Natural killer cell (primary cell): ENCODE results near the gene PHACTR3. TPM values are rescaled to one million over a fixed set of nuclear protein-coding genes. Genes with fewer than 3 reads are reported as not detected.

ENCODE experiments used
- ATAC-seq, 3 donors: fragments of 150-1000 bp in 2 of 3; fragments of 200-7000 bp in 1 of 3; cut with Tn5 transposase; 1 replicate in 1 of 3; 2 replicates in 2 of 3; pipeline ENCODE4 v1.10.0; 2021; ENCODE audit warnings: mild to moderate bottlenecking in 2 of 3, moderate library complexity in 2 of 3
- DNase-seq, 2 donors: peaks; one replicate each; pipeline versions ENCODE4 v3.0.0 to v3.0.0-alpha.2; 2013 to 2021; ENCODE audit warnings: mixed read lengths in 1 of 2
- H3K27ac ChIP-seq: one replicate; pipeline ENCODE4 v1.5.1; 2013; ENCODE audit warnings: mild to moderate bottlenecking, low read length
- H3K27me3 ChIP-seq: one replicate; pipeline ENCODE4 v1.6.1; 2013; ENCODE audit warnings: low read length; ENCODE audit not compliant: control insufficient read depth, insufficient read depth
- H3K36me3 ChIP-seq: one replicate; pipeline ENCODE4 v1.6.1; 2013; ENCODE audit warnings: low read length; ENCODE audit not compliant: control insufficient read depth, insufficient read depth
- H3K4me1 ChIP-seq: one replicate; pipeline ENCODE4 v1.6.1; 2013; ENCODE audit warnings: low read length; ENCODE audit not compliant: control insufficient read depth, insufficient read depth
- H3K4me3 ChIP-seq: one replicate; pipeline ENCODE4 v1.5.1; 2013; ENCODE audit warnings: low read length
- H3K9me3 ChIP-seq: one replicate; pipeline ENCODE4 v1.6.1; 2013; ENCODE audit warnings: low read length; ENCODE audit not compliant: control insufficient read depth, insufficient read depth
- H3K27ac Mint-ChIP-seq, 2 donors: one replicate each; pipeline ENCODE4 v1.8.0; 2022; ENCODE audit warnings: mild to moderate bottlenecking in 2 of 2, mixed read lengths in 2 of 2, moderate library complexity in 1 of 2
- H3K27me3 Mint-ChIP-seq, 2 donors: one replicate each; pipeline ENCODE4 v1.8.0; 2022; ENCODE audit warnings: low read depth in 2 of 2, mixed read lengths in 2 of 2
- H3K36me3 Mint-ChIP-seq: one replicate; pipeline ENCODE4 v1.8.0; 2022; ENCODE audit warnings: mixed read lengths
- H3K4me1 Mint-ChIP-seq, 2 donors: one replicate each; pipeline ENCODE4 v1.8.0; 2022; ENCODE audit warnings: mixed read lengths in 2 of 2
- H3K4me3 Mint-ChIP-seq: one replicate; pipeline ENCODE4 v1.8.0; 2022; ENCODE audit warnings: mild to moderate bottlenecking, moderate library complexity, mixed read lengths
- H3K9me3 Mint-ChIP-seq, 2 donors: one replicate each; pipeline ENCODE4 v1.8.0; 2022; ENCODE audit warnings: mixed read lengths in 2 of 2
- WGBS: methylation state at CpG from one replicate; pipeline ENCODE4 v1.1.7; 2013; ENCODE audit warnings: missing lambda C conversion rate; ENCODE audit not compliant: insufficient coverage; 5-methylcytosine and 5-hydroxymethylcytosine counted together
- intact Hi-C: fragments of 100-400 bp; cut with micrococcal nuclease; formaldehyde crosslinking; loops from one replicate; pipeline ENCODE4 v1.14.2; 2022
- total RNA-seq, 4 donors: library from RNA; stranded (reverse); fragments of 120-200 nt in 1 of 4; gene quantifications; one replicate each; pipeline versions ENCODE4 v1.2.3 to v1.2.4, GENCODE V29; 2013 to 2022
- TF ChIP-seq, protein P1 (sequence below): fragments of 200-600 bp; IDR thresholded peaks from one replicate; pipeline ENCODE4 v1.8.0; 2022; ENCODE audit warnings: antibody characterized with exemption

PHACTR3 gene
- total RNA-seq, 3 donors from 2014 or later (not counting 1 experiment from before 2014, with no cell fraction given) = not detected

DNA sequence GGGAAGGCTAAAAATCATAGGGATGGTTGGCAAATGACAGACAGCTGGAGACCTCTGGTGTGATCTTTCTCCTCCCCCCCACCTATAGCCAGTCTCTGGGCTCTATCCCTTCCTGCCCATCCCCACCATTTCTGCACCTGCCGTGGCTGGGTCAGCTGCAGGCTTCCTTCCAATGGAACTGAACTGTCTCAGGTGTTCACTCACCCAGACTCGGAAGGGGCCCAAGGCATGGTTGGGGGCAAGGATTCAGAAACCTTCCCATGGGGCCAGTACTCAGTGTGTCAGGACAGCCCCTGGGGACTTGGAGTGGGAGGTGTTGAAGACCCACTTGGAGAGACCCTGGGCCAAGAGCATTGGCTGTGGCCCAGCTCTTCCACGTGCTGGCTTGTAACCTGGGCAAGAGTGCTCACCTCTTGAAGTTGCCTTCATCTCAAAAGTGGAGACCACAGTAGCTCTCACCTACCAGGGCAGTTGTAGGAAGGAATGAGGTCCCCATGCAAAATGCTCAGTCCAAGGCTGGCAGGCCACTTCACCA, 1.7 kb upstream of the PHACTR3 start:
- no peak for ATAC-seq
- TF ChIP-seq, protein P1, sequence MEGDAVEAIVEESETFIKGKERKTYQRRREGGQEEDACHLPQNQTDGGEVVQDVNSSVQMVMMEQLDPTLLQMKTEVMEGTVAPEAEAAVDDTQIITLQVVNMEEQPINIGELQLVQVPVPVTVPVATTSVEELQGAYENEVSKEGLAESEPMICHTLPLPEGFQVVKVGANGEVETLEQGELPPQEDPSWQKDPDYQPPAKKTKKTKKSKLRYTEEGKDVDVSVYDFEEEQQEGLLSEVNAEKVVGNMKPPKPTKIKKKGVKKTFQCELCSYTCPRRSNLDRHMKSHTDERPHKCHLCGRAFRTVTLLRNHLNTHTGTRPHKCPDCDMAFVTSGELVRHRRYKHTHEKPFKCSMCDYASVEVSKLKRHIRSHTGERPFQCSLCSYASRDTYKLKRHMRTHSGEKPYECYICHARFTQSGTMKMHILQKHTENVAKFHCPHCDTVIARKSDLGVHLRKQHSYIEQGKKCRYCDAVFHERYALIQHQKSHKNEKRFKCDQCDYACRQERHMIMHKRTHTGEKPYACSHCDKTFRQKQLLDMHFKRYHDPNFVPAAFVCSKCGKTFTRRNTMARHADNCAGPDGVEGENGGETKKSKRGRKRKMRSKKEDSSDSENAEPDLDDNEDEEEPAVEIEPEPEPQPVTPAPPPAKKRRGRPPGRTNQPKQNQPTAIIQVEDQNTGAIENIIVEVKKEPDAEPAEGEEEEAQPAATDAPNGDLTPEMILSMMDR = no peak
- no peaks in the 10 kb centered on the region for H3K4me1 Mint-ChIP-seq
- Histone ChIP-seq H3K4me1 (no peaks in the 10 kb centered on the region), H3K4me3 (no peak overlapping the region), H3K27ac (no peak overlapping the region), H3K36me3 (no peaks in the 10 kb centered on the region), H3K27me3 (peaks cover 5% of the 10 kb centered on the region), H3K9me3 (no peaks in the 10 kb centered on the region)
- H3K9me3 Mint-ChIP-seq = no peaks in the 10 kb centered on the region
- 84% methylated on average over 3 of the region's 3 CpGs for WGBS
- no peak for DNase-seq
- H3K36me3 Mint-ChIP-seq = no peaks in the 10 kb centered on the region
- H3K27me3 Mint-ChIP-seq = peaks cover 33 to 47% of the 10 kb centered on the region in 2 donors
- H3K4me3 Mint-ChIP-seq = no peak overlapping the region
- intact Hi-C loops = no loop called here
- H3K27ac Mint-ChIP-seq = no peak overlapping the region

DNA sequence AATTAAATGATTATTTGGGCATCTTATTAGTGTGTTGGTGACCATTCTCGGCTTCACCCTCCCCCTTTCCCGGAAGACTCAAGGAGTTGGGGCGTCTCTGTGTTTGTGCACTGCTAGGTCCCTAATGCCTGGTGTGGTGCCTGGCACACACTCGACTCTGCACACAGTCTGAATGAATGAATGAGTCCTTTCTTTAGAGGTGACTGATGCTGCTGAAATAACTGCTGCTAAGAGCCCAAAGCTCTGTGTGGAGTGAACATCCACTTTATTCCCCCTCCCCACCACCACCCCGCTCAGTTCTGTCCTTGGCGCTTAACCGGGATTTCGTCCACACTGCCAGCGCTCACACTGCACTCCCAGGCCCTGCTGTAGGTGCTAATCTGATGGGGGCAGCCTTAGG, 1.2 kb upstream of the PHACTR3 start:
- Mint-ChIP-seq H3K4me3 (no peak overlapping the region), H3K4me1 (no peaks in the 10 kb centered on the region), H3K27me3 (peaks cover 34 to 50% of the 10 kb centered on the region in 2 donors), H3K9me3 (no peaks in the 10 kb centered on the region), H3K27ac (no peak overlapping the region), H3K36me3 (no peaks in the 10 kb centered on the region)
- H3K4me1 ChIP-seq = no peaks in the 10 kb centered on the region
- H3K27me3 ChIP-seq = peaks cover 5% of the 10 kb centered on the region
- H3K9me3 ChIP-seq = no peaks in the 10 kb centered on the region
- ATAC-seq (no peak), DNase-seq (no peak)
- WGBS = 66% methylated on average over 4 of the region's 9 CpGs
- intact Hi-C loops = no loop called here
- H3K27ac ChIP-seq = no peak overlapping the region
- H3K4me3 ChIP-seq = no peak overlapping the region
- TF ChIP-seq, protein P1 = no peak
- no peaks in the 10 kb centered on the region for H3K36me3 ChIP-seq

DNA sequence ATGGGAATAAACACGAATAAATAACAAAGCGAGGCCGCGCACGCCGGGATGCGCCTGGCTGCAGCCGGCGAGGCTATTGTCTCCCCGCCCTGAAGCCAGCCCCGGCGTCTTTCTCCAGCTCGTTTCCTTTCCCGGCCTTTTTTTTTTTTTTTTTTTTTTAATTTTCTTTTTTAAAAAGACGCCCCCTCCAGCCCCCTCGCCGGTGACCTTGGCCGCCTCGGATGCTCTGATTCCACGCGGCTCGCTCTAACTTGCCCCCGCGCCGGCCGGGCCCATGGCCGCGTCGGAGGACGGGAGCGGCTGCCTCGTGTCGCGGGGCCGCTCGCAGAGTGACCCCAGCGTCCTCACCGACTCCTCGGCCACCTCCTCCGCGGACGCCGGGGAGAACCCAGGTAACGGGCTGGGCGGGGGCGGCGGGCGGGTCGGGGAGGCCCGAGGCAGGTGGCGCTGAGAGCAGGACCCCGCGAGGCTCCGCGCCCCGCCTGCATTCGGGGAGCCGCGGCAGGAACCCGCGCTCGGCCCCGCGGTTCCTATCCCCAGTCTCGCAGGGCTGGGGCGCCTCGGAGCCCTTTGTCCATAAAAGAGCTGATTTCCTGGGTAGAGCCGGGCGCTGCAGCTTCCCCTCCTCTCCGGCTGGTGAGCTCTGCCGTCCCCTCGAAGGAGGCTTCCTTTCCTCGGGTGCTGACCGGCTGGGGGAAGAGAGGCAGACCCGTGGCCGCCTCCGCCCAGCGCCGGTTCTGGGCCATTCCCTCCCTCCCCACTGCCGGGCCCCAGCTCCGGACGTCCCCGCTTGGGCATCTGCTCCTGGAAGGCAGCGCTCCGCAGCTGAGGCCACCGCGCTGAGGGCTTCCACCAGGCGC, 631 bp downstream of the PHACTR3 start:
- H3K27me3 Mint-ChIP-seq = peaks cover 36 to 51% of the 10 kb centered on the region in 2 donors
- Histone ChIP-seq H3K9me3 (no peaks in the 10 kb centered on the region), H3K27me3 (peaks cover 5% of the 10 kb centered on the region), H3K4me1 (no peaks in the 10 kb centered on the region), H3K4me3 (no peak overlapping the region), H3K27ac (no peak overlapping the region), H3K36me3 (no peaks in the 10 kb centered on the region)
- intact Hi-C loops = no loop called here
- 5% methylated on average over 88 of the region's 88 CpGs for WGBS
- TF ChIP-seq, protein P1 = no peak
- H3K4me1 Mint-ChIP-seq = no peaks in the 10 kb centered on the region
- no peak overlapping the region for H3K4me3 Mint-ChIP-seq
- no peaks in the 10 kb centered on the region for H3K9me3 Mint-ChIP-seq
- ATAC-seq = no peak
- DNase-seq = no peak
- no peaks in the 10 kb centered on the region for H3K36me3 Mint-ChIP-seq
- no peak overlapping the region for H3K27ac Mint-ChIP-seq
